DMS153 (cell line): ENCODE measurements around the gene GLDC.

Source experiments
- DNase-seq: peaks from one replicate; lab custom pipeline; 2025; lab: John Stamatoyannopoulos, UW

The GLDC gene

GRCh38 chr9:6620353-6620752 is 25.2 kb downstream of the GLDC start:
- no peak for DNase-seq

- no peak for DNase-seq
Measured at GRCh38 chr9:6619909-6620308, 25.6 kb downstream of the GLDC start.

- DNase-seq = no peak
Measured at GRCh38 chr9:6616951-6617602, 28.5 kb downstream of the GLDC start.

GRCh38 chr9:6614489-6614888 is 31.0 kb downstream of the GLDC start:
- DNase-seq = no peak

GRCh38 chr9:6611865-6612264 is 33.7 kb downstream of the GLDC start:
- DNase-seq = no peak

- no peak for DNase-seq
Measured at GRCh38 chr9:6610073-6610472, 35.5 kb downstream of the GLDC start.

- no peak for DNase-seq
Measured at GRCh38 chr9:6609497-6610016, 36.0 kb downstream of the GLDC start.

- DNase-seq = no peak
Measured at GRCh38 chr9:6605202-6605601, 40.3 kb downstream of the GLDC start.

GRCh38 chr9:6600426-6600825 is 45.1 kb downstream of the GLDC start:
- DNase-seq = no peak

GRCh38 chr9:6600006-6600405 is 45.5 kb downstream of the GLDC start:
- no peak for DNase-seq

GRCh38 chr9:6598249-6598725 is 47.2 kb downstream of the GLDC start:
- no peak for DNase-seq

GRCh38 chr9:6592791-6593190 is 52.7 kb downstream of the GLDC start:
- no peak for DNase-seq

- DNase-seq = no peak
Measured at GRCh38 chr9:6592231-6592630, 53.3 kb downstream of the GLDC start.

GRCh38 chr9:6590772-6591384 is 54.7 kb downstream of the GLDC start:
- peak; percentile 54 for DNase-seq

- DNase-seq = no peak
Measured at GRCh38 chr9:6590334-6590733, 55.2 kb downstream of the GLDC start.

GRCh38 chr9:6584881-6585597 is 60.5 kb downstream of the GLDC start:
- no peak for DNase-seq

GRCh38 chr9:6581253-6581652 is 64.3 kb downstream of the GLDC start:
- no peak for DNase-seq

- DNase-seq = no peak
Measured at GRCh38 chr9:6579613-6580012, 65.9 kb downstream of the GLDC start.

GRCh38 chr9:6576987-6577386 is 68.5 kb downstream of the GLDC start:
- DNase-seq = no peak

- no peak for DNase-seq
Measured at GRCh38 chr9:6575324-6576034, 70.0 kb downstream of the GLDC start.

GRCh38 chr9:6567140-6567591 is 78.4 kb downstream of the GLDC start:
- DNase-seq = no peak

- no peak for DNase-seq
Measured at GRCh38 chr9:6566409-6567139, 79.0 kb downstream of the GLDC start.
